Karpas-422 (cell line): ENCODE results near the gene RPL9. TPM values are rescaled to one million over a fixed set of nuclear protein-coding genes. Genes with fewer than 3 reads are reported as not detected.
"Not testable (repeated sequence)": the region's sequence is repeated elsewhere in the genome, so short reads cannot be mapped to it uniquely, and the experiment has no call there.

ENCODE experiments used
- DNase-seq: peaks from one replicate; pipeline ENCODE4 v3.0.0-alpha.2; 2015
- H2AFZ ChIP-seq: fragments of 200-600 bp; sonication (generic); 2 replicates; pipeline ENCODE4 v1.6.1; 2014; ENCODE audit warnings: antibody characterized with exemption, low read length, mixed read lengths
- H3K27ac ChIP-seq: fragments of 200-600 bp; sonication (generic); 2 replicates; pipeline ENCODE4 v1.5.1; 2014; ENCODE audit warnings: mild to moderate bottlenecking, low read length, moderate library complexity
- H3K27me3 ChIP-seq: fragments of 200-600 bp; sonication (generic); 2 replicates; pipeline ENCODE4 v1.6.1; 2014; ENCODE audit warnings: low read length, mixed read lengths
- H3K36me3 ChIP-seq: fragments of 200-600 bp; sonication (generic); 2 replicates; pipeline ENCODE4 v1.6.1; 2014; ENCODE audit warnings: low read length, mixed read lengths; ENCODE audit not compliant: insufficient read depth
- H3K4me1 ChIP-seq: fragments of 200-600 bp; sonication (generic); 2 replicates; pipeline ENCODE4 v1.6.1; 2014; ENCODE audit warnings: mild to moderate bottlenecking, low read length, mixed read lengths
- H3K4me2 ChIP-seq: fragments of 200-600 bp; sonication (generic); 2 replicates; pipeline ENCODE4 v1.6.1; 2014; ENCODE audit warnings: low read length, low read depth, mild to moderate bottlenecking; ENCODE audit not compliant: poor library complexity, severe bottlenecking
- H3K4me3 ChIP-seq: fragments of 200-600 bp; sonication (generic); 2 replicates; pipeline ENCODE4 v1.5.1; 2014; ENCODE audit warnings: mild to moderate bottlenecking, antibody characterized with exemption, low read length, mixed read lengths
- H3K79me2 ChIP-seq: fragments of 200-600 bp; sonication (generic); 2 replicates; pipeline ENCODE4 v1.6.1; 2014; ENCODE audit warnings: mild to moderate bottlenecking, low read length, mixed read lengths
- H3K9ac ChIP-seq: fragments of 200-600 bp; sonication (generic); 2 replicates; pipeline ENCODE4 v1.6.0; 2014; ENCODE audit warnings: low read length
- H3K9me2 ChIP-seq: fragments of 200-600 bp; sonication (generic), shearing (Covaris generic); replicated peaks from 2 replicates; pipeline ENCODE4 v1.6.0; 2014; ENCODE audit warnings: mild to moderate bottlenecking, low read length, moderate library complexity; ENCODE audit not compliant: insufficient read depth
- H3K9me3 ChIP-seq: fragments of 300-700, 200-600 bp; sonication (generic); 2 replicates; pipeline ENCODE4 v1.6.1; 2014; ENCODE audit warnings: low read length, mixed read lengths
- H4K20me1 ChIP-seq: fragments of 200-600 bp; sonication (generic); 2 replicates; pipeline ENCODE4 v1.6.1; 2014; ENCODE audit warnings: mild to moderate bottlenecking, antibody characterized with exemption, low read length, low read depth; ENCODE audit not compliant: insufficient read depth
- total RNA-seq: library from RNA; depleted of rRNA; stranded (reverse); fragments of >200 nt; shearing (Covaris generic); gene quantifications from 2 replicates; pipeline ENCODE4 v1.2.3, GENCODE V29; 2014; ENCODE audit warnings: low replicate concordance

Gene RPL9
- total RNA-seq, 1 experiment from 2014 or later, result 3,556 TPM

DNA sequence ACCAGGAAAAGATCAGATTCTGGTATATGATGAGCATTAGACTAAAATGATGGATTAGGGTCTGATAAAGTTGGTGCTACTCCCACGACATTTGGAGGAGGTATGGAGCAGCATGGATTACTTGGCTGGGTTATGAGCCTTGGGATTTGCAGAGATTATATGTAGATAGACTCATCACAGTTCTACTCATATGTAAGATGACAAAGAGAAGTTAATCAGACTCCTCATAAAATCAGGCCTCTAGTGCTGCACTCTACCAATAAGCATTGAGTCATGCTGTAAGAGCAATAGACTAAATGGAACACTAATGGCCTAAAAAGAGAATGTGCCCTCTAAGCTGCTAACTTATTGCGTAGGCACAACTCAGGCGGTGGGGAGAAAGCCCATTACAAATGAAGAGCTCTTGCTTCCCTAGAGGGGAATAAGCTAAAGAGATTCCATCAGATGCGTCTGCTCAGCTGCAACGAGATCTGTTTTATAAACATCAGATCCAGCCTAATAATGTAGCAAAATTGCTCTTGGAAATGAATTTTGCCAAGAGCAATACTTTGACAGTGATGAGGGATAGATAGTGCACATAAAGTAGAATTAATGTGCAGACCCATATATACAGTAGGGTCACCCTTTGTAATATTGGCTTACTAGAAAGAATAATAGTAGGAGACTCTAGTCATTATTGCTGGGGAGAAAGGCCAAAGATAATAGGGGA is 17.6 kb upstream of the RPL9 start:
- no peak for DNase-seq
- peaks cover 18% of the 10 kb centered on the region for H3K36me3 ChIP-seq
- no peaks in the 10 kb centered on the region for H3K4me1 ChIP-seq
- H4K20me1 ChIP-seq, result no peaks in the 10 kb centered on the region
- H3K79me2 ChIP-seq, result no peaks in the 10 kb centered on the region
- H3K4me2 ChIP-seq, result no peak overlapping the region
- no peak overlapping the region for H3K4me3 ChIP-seq
- no peak overlapping the region for H3K27ac ChIP-seq
- H3K9me2 ChIP-seq, result no peaks in the 10 kb centered on the region
- no peaks in the 10 kb centered on the region for H3K27me3 ChIP-seq
- H3K9ac ChIP-seq, result no peak overlapping the region
- no peak overlapping the region for H2AFZ ChIP-seq
- no peaks in the 10 kb centered on the region for H3K9me3 ChIP-seq

DNA sequence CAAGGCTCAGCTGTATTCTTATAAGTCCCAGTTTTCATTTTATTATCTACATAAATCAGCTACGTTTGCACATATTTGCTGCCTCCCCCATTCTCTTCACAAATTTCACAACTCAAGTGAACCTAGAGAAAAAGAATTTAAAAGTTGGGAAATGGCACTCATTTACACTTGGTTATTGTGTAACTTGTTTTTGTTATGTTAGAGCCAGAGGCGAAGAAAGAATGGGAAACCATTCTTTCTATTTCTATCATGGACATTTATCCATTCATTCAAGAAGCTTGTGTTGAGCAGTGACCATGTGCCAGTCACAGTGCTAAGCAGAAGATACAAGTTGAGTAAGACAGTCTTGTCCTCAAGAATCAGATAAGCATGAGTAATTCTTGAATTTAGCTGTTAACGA is 13.7 kb upstream of the RPL9 start:
- Histone ChIP-seq H3K27me3 (no peaks in the 10 kb centered on the region), H2AFZ (no peak overlapping the region)

DNA sequence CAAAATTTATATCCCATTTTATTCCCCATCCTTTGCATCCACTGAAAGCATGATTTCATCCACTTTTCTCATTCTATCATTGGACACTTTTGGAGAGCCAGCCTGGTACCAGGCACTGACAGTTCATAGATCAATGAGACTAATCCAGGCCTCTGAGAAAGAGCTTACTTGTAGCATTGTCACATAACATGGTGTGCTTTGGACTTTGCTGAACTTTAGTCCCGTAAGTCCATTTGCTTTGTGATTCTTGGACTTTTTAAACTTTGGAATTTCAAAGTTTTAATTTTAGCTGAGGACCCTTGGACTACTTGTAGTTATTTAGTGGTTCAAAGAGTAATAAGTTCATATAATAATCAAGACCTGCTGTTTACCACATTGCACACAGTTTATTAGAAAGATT is 11.7 kb upstream of the RPL9 start:
- Histone ChIP-seq H4K20me1 (no peaks in the 10 kb centered on the region), H3K9ac (no peak overlapping the region), H3K27ac (no peak overlapping the region), H3K79me2 (no peaks in the 10 kb centered on the region), H3K4me3 (no peak overlapping the region), H3K9me2 (no peaks in the 10 kb centered on the region), H3K27me3 (no peaks in the 10 kb centered on the region), H3K4me2 (no peak overlapping the region), H3K9me3 (no peaks in the 10 kb centered on the region), H3K4me1 (peaks cover 6% of the 10 kb centered on the region), H2AFZ (no peak overlapping the region), H3K36me3 (peaks cover 29% of the 10 kb centered on the region)
- no peak for DNase-seq

More for the DNA sequence above, 13.7 kb upstream of the RPL9 start:
- Histone ChIP-seq H3K9ac (no peak overlapping the region), H3K9me3 (no peaks in the 10 kb centered on the region), H3K4me1 (peaks cover 6% of the 10 kb centered on the region), H3K79me2 (no peaks in the 10 kb centered on the region), H3K4me2 (no peak overlapping the region), H3K4me3 (no peak overlapping the region), H3K36me3 (peaks cover 23% of the 10 kb centered on the region), H4K20me1 (no peaks in the 10 kb centered on the region), H3K27ac (no peak overlapping the region), H3K9me2 (no peaks in the 10 kb centered on the region)
- no peak for DNase-seq

DNA sequence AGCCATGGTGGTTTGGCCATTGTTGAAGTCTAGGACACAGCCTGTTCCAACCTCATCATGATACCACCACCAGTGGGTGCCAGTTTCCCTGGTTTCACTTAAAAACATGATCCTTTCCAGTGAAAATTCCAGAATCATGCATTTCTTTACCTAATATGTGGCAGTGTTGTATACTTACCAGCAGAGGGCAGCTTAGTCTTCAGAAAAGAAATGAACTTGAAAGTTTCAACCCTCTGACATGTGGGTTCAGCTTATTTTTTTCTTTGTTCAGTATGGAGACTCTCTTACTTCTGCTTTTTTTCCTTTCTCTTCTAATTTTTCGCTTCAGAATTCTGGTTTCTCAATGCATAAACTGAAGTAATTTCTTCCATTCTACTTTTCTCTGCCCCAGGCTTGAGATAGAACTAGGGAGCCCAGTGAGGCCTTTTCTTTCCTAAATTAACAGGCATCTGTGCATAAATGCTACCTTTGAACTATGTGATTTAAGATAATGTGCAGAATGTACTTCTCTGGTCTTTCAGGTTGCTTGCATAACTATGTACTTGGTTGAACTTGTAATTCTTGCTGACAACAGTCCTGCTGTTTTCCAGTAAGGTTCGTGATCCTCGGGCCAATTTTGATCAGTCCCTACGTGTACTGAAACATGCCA is 10.8 kb upstream of the RPL9 start:
- DNase-seq, result peak; percentile 90
- H3K4me1 ChIP-seq, result peaks cover 13% of the 10 kb centered on the region
- H3K27me3 ChIP-seq, result no peaks in the 10 kb centered on the region
- H3K79me2 ChIP-seq, result no peaks in the 10 kb centered on the region
- peaks cover 38% of the 10 kb centered on the region for H3K36me3 ChIP-seq
- H4K20me1 ChIP-seq, result no peaks in the 10 kb centered on the region
- H2AFZ ChIP-seq, result peak overlapping the region; percentile 16; the same call in 1 of the 2 replicates
- H3K9ac ChIP-seq, result peak overlapping the region; percentile 36
- H3K4me3 ChIP-seq, result no peak overlapping the region
- no peaks in the 10 kb centered on the region for H3K9me2 ChIP-seq
- H3K27ac ChIP-seq, result peak overlapping the region; percentile 57
- no peaks in the 10 kb centered on the region for H3K9me3 ChIP-seq
- H3K4me2 ChIP-seq, result peak overlapping the region; percentile 37

DNA sequence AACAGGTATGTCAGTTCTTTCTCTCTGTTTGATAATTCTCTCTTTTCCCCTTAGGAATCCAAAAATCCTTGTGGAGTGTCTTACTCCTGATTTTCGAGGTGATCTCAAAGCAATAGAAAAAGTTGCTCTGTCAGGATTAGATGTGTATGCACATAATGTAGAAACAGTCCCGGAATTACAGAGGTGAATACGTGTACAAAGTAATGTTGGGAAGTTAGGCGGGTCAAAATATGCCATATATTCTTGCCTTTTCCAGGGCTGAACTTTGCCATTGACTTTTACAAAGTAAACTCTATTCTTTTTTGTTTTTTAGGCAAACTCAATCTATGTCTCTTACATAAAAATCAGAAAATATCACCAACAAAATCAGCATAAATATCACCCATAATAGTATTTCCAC is 8.7 kb upstream of the RPL9 start:
- no peaks in the 10 kb centered on the region for H3K79me2 ChIP-seq
- no peak overlapping the region for H3K9ac ChIP-seq
- no peak overlapping the region for H3K4me3 ChIP-seq
- H4K20me1 ChIP-seq, result no peaks in the 10 kb centered on the region
- H3K4me2 ChIP-seq, result no peak overlapping the region
- DNase-seq, result no peak
- H3K9me2 ChIP-seq, result no peaks in the 10 kb centered on the region
- no peak overlapping the region for H2AFZ ChIP-seq
- H3K4me1 ChIP-seq, result peaks cover 17% of the 10 kb centered on the region
- no peaks in the 10 kb centered on the region for H3K27me3 ChIP-seq
- H3K36me3 ChIP-seq, result peaks cover 44% of the 10 kb centered on the region
- no peaks in the 10 kb centered on the region for H3K9me3 ChIP-seq
- no peak overlapping the region for H3K27ac ChIP-seq

DNA sequence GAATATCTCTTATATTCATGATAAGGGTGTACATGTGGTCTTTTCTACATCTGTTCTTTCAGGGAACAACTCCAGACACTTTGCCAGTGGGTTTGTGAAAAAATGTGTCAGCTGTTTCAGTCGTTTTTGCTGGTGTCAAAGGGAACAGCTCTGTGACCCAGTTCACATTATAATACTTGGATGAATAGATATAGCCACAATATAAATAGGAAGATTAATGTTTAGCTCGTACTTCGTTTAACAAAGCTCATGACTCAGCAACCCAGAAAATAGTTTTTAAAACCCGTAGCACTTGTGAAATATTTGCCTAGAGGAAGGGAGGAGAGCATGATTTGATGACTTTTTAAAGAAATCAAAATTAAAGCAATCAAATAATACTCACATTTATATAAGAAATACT is 8.0 kb upstream of the RPL9 start:
- Histone ChIP-seq H3K4me1 (peaks cover 17% of the 10 kb centered on the region), H3K4me3 (no peak overlapping the region), H3K79me2 (no peaks in the 10 kb centered on the region), H3K9me3 (no peaks in the 10 kb centered on the region), H3K9ac (no peak overlapping the region), H4K20me1 (no peaks in the 10 kb centered on the region), H2AFZ (no peak overlapping the region), H3K27me3 (no peaks in the 10 kb centered on the region), H3K9me2 (no peaks in the 10 kb centered on the region), H3K27ac (no peak overlapping the region), H3K36me3 (peaks cover 43% of the 10 kb centered on the region), H3K4me2 (no peak overlapping the region)
- DNase-seq, result no peak

DNA sequence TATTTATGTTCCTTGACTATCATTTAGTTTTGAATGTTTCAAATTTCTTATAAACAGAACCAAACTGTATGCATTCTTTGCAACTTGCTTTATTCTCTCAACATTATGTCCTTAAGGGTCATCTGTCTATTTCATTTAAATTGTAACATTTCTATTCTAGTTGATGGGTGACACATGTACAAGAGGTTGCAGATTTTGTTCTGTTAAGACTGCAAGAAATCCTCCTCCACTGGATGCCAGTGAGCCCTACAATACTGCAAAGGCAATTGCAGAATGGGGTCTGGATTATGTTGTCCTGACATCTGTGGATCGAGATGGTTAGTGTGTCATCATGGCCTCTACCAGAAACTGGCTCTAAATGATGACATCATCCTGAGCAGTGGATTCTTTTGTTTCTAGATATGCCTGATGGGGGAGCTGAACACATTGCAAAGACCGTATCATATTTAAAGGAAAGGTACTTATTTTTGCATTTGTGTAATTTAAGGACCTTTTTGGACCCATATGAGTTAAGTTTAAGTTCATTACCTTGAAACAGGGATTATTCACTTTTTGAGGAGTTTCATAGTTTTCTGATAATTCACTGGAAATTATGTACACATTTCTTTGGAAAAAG is 6.3 kb upstream of the RPL9 start:
- peak overlapping the region; percentile 73; the same call in 1 of the 2 replicates for H2AFZ ChIP-seq
- H3K27me3 ChIP-seq, result no peaks in the 10 kb centered on the region
- peaks cover 34% of the 10 kb centered on the region for H3K36me3 ChIP-seq
- H3K4me3 ChIP-seq, result no peak overlapping the region
- H3K4me2 ChIP-seq, result no peak overlapping the region
- H3K27ac ChIP-seq, result no peak overlapping the region
- no peaks in the 10 kb centered on the region for H3K9me3 ChIP-seq
- peaks cover 21% of the 10 kb centered on the region for H3K4me1 ChIP-seq
- H3K79me2 ChIP-seq, result peaks cover 12% of the 10 kb centered on the region
- peak; percentile 73 for DNase-seq
- no peaks in the 10 kb centered on the region for H3K9me2 ChIP-seq
- H4K20me1 ChIP-seq, result no peaks in the 10 kb centered on the region
- H3K9ac ChIP-seq, result no peak overlapping the region

DNA sequence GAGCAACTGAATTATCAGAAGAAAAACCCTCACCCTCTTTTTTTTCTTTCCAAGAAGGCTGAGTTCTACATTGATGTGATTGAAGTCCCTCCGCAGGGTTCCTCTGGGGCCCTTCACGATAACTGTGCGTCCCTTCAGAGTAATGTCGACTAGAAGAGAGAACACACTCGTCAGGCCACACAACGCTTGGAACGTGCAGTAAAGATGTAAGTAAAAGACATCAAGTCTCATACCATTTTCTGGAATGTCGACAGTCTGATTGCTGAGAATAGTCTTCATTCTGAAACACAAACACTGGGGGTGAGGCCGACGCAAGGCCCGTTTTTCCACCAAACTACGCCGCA is 589 bp downstream of the RPL9 start:
- peak overlapping the region; percentile 94 for H3K4me2 ChIP-seq
- H3K27me3 ChIP-seq, H3K9me3 ChIP-seq, DNase-seq, H3K9me2 ChIP-seq, H2AFZ ChIP-seq: not testable (repeated sequence)
- peaks cover 42% of the 10 kb centered on the region for H4K20me1 ChIP-seq
- peaks cover 35% of the 10 kb centered on the region for H3K4me1 ChIP-seq
- H3K9ac ChIP-seq, result peak overlapping the region; percentile 78
- H3K4me3 ChIP-seq, result peak overlapping the region; percentile 95
- H3K79me2 ChIP-seq, result peaks cover 43% of the 10 kb centered on the region
- H3K27ac ChIP-seq, result peak overlapping the region; percentile 84
- peaks cover 55% of the 10 kb centered on the region for H3K36me3 ChIP-seq
